ENCODE results near the gene LMAN2L. TPM values are rescaled to one million over a fixed set of nuclear protein-coding genes. Genes with fewer than 3 reads are reported as not detected.

Gene LMAN2L
- total and polyA plus RNA-seq, 2 of the 8 experiments (the other 6 are each of a cell fraction or from before 2014, with no cell fraction given): 14.3 to 17.6 TPM

DNA sequence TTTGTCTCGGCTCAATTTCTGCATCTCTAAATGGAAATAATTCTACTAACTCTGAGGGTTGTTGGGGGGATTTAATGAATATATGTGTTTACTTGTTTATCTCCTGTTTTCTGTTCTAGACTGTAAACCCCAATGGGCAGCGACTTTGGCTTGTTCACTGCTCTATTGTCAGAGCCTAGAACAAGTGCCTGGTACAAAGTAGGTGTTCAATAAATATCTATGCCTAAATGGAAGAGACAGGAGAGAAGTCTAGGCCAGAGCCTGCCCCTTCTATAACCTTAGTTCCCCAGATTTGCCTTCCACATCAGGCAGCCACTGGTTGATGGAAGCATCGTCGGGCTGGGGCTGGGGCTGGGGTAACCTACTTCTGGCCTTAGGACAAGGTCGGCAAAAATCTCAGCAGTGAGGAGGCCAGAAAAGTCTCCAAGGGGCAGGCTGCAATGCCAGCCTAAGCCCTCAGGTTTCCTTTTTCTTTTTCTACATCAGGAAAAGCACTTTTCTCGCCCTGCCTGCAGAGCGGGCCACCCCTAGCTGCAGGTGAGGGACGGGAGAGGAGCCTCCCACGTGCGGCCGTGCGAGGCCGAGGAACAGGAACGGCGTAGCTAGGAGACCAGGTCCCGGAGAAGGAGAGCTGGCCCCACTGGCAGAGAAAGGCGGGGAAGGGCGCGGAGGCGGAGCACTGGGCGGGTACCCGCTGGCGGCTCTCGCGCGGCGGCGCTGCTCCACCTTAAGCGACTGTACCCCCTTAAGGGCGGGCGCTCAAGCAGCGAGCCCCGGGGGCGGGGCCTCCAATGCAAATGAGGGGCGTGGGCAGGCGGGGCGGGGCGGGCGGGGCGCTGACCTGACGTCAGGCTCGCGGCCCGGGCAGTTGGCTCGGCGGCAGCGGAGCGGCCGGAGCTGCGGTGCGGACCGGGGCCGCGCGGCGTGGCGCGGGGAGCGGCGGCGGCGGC lies 20.4 kb upstream of the LMAN2L start, which contains the start of gene CNNM4 (continued):
- TF ChIP-seq, protein P1, sequence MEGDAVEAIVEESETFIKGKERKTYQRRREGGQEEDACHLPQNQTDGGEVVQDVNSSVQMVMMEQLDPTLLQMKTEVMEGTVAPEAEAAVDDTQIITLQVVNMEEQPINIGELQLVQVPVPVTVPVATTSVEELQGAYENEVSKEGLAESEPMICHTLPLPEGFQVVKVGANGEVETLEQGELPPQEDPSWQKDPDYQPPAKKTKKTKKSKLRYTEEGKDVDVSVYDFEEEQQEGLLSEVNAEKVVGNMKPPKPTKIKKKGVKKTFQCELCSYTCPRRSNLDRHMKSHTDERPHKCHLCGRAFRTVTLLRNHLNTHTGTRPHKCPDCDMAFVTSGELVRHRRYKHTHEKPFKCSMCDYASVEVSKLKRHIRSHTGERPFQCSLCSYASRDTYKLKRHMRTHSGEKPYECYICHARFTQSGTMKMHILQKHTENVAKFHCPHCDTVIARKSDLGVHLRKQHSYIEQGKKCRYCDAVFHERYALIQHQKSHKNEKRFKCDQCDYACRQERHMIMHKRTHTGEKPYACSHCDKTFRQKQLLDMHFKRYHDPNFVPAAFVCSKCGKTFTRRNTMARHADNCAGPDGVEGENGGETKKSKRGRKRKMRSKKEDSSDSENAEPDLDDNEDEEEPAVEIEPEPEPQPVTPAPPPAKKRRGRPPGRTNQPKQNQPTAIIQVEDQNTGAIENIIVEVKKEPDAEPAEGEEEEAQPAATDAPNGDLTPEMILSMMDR (IDR thresholded peaks at IDR 0.05; ENCODE audit: control extremely low read depth in 1 of 3, insufficient read depth in 1 of 3, low read depth in 1 of 3, low read length in 3 of 3): peak in 1 of 3 experiments; percentile 0; a peak in 1 of 4 replicates
- TF ChIP-seq JUN (IDR thresholded peaks at IDR 0.05; ENCODE audit: low read depth, low read length) (no peak), POLR2AphosphoS5 (IDR thresholded peaks at IDR 0.05; ENCODE audit: low read depth, low read length) (peak; percentile 55; the same call in 1 of the 2 replicates)

Data from H1 (cell line).